ENCODE results near the gene MMP10.

DNA sequence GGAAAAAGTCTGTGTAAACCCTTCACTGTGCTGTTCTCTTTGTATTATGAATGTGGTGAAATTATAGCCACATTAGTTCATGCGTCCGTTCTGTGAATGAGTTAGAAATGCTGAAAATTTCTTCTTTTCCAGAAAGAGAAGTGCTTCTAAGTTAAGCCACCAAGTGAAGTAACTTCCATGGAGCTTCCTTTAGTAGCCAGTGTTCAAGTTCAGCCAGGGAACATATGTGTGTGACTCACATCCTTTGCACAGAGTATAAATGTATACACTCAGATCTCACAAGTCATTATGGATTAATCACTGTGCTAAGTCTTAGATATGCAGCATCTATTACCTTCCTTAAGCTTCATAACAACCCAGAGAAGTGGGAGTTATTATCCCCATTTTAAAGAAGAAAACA lies 52.5 kb downstream of the MMP10 start:
- TF ChIP-seq, protein P1, sequence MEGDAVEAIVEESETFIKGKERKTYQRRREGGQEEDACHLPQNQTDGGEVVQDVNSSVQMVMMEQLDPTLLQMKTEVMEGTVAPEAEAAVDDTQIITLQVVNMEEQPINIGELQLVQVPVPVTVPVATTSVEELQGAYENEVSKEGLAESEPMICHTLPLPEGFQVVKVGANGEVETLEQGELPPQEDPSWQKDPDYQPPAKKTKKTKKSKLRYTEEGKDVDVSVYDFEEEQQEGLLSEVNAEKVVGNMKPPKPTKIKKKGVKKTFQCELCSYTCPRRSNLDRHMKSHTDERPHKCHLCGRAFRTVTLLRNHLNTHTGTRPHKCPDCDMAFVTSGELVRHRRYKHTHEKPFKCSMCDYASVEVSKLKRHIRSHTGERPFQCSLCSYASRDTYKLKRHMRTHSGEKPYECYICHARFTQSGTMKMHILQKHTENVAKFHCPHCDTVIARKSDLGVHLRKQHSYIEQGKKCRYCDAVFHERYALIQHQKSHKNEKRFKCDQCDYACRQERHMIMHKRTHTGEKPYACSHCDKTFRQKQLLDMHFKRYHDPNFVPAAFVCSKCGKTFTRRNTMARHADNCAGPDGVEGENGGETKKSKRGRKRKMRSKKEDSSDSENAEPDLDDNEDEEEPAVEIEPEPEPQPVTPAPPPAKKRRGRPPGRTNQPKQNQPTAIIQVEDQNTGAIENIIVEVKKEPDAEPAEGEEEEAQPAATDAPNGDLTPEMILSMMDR (IDR thresholded peaks at IDR 0.05), result no peak
- no peak for TF ChIP-seq POLR2A (IDR thresholded peaks at IDR 0.05)

All from esophagus squamous epithelium (tissue), 4 donors.